Effector CD4-positive, alpha-beta T cell (primary cell): Measurements from ENCODE around the gene HIGD1A.

Experiments
- DNase-seq: peaks from one replicate; pipeline ENCODE4 v3.0.0-alpha.2; 2020

The HIGD1A gene

GRCh38 chr3:42799376-42799775 lies 4.9 kb downstream of the HIGD1A start:
- no peak for DNase-seq

DNA sequence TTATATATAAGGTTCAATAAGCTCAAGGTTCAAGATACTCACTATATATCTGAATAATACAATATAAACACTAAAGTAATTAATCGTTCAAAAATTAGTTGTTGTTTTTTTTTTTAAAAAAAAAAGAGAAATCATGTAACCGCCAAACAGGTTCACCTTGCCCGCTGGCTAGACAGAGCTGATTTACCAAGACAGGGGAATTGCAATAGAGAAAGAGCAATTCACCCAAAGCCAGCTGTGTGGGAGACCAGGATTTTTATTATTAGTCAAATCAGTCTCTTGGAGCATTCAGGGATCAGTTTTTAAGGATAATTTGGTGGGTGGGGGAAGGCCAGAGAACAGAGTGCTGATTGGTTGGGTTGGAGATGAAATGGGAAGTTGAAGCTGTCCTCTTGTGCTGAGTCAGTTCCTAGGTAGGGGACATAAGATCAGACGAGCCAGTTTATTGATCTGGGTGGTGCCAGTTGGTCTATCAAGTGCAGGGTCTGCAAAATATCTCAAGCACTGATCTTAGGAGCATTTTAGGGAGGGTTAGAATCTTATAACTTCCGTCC lies 7.9 kb downstream of the HIGD1A start:
- no peak for DNase-seq

GRCh38 chr3:42795621-42796181 lies 8.6 kb downstream of the HIGD1A start:
- no peak for DNase-seq

- DNase-seq = no peak
These were observed 13.5 kb downstream of the HIGD1A start for GRCh38 chr3:42790714-42791229.

- DNase-seq = no peak
These were observed 17.7 kb downstream of the HIGD1A start for GRCh38 chr3:42786631-42787030.

GRCh38 chr3:42786212-42786611 lies 18.1 kb downstream of the HIGD1A start:
- no peak for DNase-seq

- peak; percentile 40 for DNase-seq
These were observed 23.2 kb downstream of the HIGD1A start for GRCh38 chr3:42780892-42781700.

DNA sequence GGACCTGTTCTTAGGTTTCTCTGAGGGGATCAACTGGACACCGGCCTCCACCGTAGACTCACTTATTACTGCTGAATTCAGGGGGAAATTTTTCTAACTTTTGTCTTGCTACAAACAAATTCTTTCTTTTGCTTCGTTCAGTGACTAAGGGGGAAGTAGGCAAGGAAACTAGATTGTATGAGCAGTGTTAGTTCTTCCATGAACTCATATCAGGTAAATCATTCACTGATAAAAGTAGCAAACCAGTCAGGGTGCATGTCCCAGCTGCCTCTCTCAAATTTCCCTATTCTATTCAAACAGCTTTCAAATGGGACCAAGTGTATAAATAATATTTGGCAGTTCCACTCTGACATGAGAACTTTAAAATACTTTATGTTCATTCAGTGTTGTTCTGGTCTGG lies 23.9 kb downstream of the HIGD1A start:
- no peak for DNase-seq

- no peak for DNase-seq
These were observed 25.6 kb downstream of the HIGD1A start for GRCh38 chr3:42778644-42779043.

DNA sequence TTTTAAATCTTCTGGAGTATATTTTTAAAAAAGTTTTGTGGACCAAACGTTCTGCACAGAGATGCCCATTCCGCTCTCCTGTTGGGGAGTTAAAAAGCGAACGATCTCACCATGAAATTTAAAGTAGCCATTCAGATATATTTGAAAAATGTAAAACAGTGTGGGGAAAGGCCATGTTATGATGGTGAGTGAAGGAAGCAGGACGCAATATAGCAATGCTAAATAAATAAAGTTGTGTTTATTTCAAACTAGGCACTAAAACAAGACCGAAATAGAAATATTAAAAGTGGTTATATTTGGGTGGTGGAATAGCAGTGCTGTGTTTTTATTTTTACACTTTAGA lies 30.9 kb downstream of the HIGD1A start:
- DNase-seq = no peak

DNA sequence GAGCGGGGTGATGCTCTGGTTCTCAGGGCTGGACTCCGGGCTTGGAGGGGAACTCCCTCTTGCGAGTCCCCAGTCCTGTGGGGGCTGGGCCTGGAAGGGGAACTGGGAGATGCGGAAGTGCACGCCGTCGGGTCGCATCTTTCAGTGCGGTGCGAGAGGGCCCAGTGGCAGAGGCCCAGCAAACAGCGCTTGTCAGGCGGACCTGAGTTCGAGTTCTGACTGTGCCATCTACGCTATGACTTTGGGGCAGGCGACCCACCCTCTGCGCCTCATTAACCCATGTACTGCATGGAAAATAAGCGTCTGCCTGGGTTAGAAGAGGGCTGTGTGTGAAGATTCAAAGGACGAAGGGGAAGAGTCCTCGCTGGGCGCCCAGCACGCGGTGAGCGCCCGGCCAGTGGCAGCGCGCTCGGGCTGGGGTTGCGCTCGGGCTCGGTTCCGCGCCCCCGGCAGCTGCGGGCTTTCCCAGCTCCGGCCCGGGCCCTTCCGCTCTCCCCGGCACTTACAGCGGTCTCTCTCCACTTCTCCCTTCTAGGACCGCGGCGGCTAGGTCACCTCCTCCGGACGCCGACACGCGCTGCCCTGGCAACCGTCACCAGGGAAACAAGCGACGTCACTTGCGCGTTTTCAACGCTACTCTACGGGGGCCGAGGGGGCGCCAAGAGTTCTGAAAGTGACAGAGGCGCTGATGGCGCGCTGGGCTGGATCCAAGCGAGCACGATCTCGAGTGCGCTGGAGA lies 31.5 kb downstream of the HIGD1A start, which contains the start of gene CCDC13:
CCDC13 (minus strand) TSS at position 584 of the 739 bp plus-strand sequence. CDS start 14,908 bp downstream, outside the sequence.
- DNase-seq = peak; percentile 73

- no peak for DNase-seq
These were observed 33.0 kb downstream of the HIGD1A start for GRCh38 chr3:42771271-42771670.

GRCh38 chr3:42769477-42770131 lies 34.7 kb downstream of the HIGD1A start:
- no peak for DNase-seq

- no peak for DNase-seq
These were observed 39.6 kb downstream of the HIGD1A start for GRCh38 chr3:42764561-42765295.

- DNase-seq = no peak
These were observed 40.2 kb downstream of the HIGD1A start for GRCh38 chr3:42764115-42764514.

DNA sequence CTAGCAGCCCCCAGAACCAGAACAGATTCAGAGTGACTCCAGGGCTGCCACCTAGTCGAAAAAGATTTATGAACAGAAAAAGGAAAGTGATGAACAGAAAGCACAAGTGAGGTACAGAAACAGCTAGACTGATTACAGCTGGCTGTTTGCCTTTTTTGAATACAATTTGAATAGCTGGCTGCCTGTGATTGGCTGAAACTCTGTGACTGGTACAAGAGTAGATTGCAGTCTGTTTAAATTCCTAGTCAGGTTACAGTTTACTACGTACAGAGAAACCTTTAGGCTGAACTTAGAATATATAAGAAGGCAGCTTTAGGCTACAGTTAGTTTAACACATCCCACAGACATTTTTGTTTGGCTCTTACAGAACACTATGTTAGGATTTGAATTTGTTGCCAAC lies 41.3 kb downstream of the HIGD1A start:
- DNase-seq = no peak

DNA sequence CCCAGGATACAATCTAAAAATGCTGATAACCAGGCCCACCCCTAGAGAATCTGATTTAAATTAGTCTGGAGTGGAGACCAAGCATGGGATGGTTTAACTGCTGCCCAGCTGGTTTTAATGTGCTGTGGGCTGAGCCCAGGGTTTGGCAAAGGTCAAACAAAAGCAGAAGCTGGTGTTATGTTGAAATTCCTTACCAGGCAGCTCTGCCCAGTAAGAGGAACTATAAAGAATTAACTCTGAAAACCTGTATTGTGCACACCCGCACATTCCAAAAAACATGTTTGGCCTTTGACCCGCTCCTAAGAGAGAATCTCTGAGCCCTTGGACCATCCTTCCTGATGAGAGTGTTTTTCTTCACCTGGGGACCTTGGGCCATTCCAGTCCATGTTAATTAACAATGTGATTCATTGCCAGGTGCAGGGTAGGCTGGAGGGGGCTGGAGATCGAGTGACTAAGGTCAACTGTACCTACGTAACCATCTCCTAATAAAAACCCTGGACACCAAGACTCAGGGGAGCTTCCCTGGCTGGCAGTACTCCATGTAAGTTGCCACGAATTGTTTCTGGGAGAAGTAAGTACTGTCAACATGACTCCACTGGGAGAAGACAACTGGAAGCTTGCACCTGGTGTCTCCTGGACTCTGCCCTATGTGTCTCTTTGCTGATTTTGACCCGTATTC lies 42.1 kb downstream of the HIGD1A start:
- DNase-seq = no peak

DNA sequence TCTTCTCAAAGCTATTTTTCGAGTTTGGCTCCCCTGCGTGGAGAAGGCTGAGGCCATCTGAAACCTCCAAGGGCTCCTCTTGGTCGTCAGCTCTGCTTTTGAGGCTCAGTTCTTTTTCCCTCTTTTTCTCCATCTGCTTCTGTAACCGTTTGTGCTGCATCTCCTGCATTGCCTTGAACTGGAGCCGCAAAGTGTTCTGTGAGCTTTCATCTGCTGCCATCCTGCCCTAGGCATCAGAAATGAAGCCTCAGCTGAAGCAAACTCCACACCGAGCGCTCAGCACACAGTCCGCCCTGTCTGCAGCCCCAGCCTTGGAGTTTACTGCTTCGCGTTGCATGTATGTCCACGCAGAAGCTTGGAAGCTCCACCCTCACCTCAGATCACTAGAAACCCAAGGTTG lies 46.2 kb downstream of the HIGD1A start:
- no peak for DNase-seq

DNA sequence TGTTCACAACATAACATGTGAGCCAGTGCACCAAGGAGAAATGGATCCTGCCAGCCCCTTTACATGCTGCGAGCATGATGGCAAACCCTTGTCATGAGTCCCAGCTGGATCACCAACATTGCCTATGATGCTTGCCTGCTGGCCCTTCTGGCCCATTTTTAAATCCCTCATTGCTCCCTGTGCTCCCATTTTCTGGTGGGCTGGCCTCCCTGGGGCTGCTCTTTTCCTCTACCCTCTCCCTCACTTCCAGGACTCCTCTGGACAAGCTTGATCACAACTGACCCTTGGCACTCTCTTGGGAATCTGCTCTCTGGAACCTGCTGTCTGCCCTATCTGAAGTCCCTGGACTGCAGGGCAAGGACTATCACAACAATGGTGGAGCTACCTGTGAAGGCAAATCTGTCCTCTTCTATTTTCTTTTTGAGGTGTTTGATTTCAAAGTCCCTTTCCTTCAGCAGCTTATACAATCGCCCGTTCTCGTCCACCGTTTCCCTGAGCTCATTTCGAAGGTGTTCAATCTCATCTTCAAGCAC lies 47.5 kb downstream of the HIGD1A start:
- DNase-seq = no peak

GRCh38 chr3:42755681-42756578 lies 48.4 kb downstream of the HIGD1A start:
- no peak for DNase-seq
